ENCODE results near the gene TTI1.

TTI1 gene

DNA sequence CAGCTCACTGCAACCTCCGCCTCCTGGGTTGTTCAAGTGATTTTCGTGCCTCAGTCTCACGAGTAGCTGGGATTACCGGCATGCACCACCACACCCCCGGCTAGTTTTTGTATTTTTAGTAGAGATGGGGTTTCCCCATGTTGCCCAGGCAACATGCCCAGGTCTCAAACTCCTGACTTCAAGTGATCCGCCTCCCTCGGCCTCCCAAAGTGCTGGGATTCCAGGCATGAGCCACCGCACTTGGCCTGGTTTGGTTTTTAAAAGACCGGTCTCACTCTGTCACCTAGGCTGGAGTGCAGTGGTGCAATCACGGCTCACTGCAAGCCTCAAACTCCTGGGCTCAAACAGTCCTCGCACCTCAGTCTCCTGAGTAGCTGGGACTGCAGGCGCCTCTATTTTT, 90.2 kb downstream of the TTI1 start:
- no peak overlapping the region for H2BK5ac ChIP-seq (ENCODE audit: low read length)
- H3K4ac ChIP-seq (ENCODE audit: low read depth, low read length) = no peak overlapping the region
- no peaks in the 10 kb centered on the region for H3K36me3 ChIP-seq (ENCODE audit: control insufficient read depth, insufficient read depth, low read length)
- no peak overlapping the region for H3K23ac ChIP-seq (ENCODE audit: low read length)
- no peak overlapping the region for H3K56ac ChIP-seq (ENCODE audit: low read length)
- H2AK5ac ChIP-seq (ENCODE audit: low read length) = no peak overlapping the region
- H2BK15ac ChIP-seq (replicated peaks; ENCODE audit: low read depth) = no peak overlapping the region
- H3K4me1 ChIP-seq (ENCODE audit: control insufficient read depth, low read depth, low read length) = no peaks in the 10 kb centered on the region
- H3K18ac ChIP-seq (ENCODE audit: low read length) = no peak overlapping the region
- H3K4me2 ChIP-seq (ENCODE audit: low read length) = no peak overlapping the region
- no peaks in the 10 kb centered on the region for H3K79me1 ChIP-seq (ENCODE audit: low read length)
- no peak overlapping the region for H3K9ac ChIP-seq (ENCODE audit: low read length)
- no peak overlapping the region for H3K4me3 ChIP-seq (ENCODE audit: low read length)
- WGBS (ENCODE audit: extremely low coverage, insufficient coverage, low lambda C conversion rate) = no CpG with 5 or more reads among the region's 12 CpGs
- H2BK120ac ChIP-seq (ENCODE audit: low read depth, low read length) = no peak overlapping the region
- no peak overlapping the region for H3K27ac ChIP-seq (ENCODE audit: low read depth, low read length)
- no peak overlapping the region for H4K5ac ChIP-seq (ENCODE audit: low read length)
- H3K27me3 ChIP-seq (ENCODE audit: insufficient read depth, low read length, poor library complexity) = no peaks in the 10 kb centered on the region
- H4K8ac ChIP-seq (ENCODE audit: low read depth, low read length) = no peak overlapping the region
- DNase-seq = no peak
- H3K79me2 ChIP-seq (ENCODE audit: control insufficient read depth, insufficient read depth, low read length) = no peaks in the 10 kb centered on the region

DNA sequence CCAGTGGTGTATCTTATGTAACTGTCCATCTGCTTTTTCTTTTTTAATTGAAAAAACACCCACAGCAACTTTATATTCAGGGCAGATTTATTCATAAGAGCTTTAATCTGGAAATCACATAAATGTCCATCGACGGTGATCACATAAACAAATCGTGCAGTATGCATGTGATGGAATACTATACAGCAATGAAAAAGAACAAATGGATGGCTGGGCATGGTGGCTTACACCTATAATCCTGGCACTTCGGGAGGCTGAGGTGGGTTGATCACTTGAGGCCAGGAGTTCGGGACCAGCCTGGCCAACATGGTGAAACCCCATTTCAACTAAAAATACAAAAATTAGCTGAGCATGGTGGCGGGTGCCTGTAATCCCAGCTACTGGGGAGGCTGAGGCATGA, 91.3 kb downstream of the TTI1 start:
- H3K4me3 ChIP-seq (ENCODE audit: low read length) = no peak overlapping the region
- H3K4ac ChIP-seq (ENCODE audit: low read depth, low read length) = no peak overlapping the region
- H2AK5ac ChIP-seq (ENCODE audit: low read length) = no peak overlapping the region

DNA sequence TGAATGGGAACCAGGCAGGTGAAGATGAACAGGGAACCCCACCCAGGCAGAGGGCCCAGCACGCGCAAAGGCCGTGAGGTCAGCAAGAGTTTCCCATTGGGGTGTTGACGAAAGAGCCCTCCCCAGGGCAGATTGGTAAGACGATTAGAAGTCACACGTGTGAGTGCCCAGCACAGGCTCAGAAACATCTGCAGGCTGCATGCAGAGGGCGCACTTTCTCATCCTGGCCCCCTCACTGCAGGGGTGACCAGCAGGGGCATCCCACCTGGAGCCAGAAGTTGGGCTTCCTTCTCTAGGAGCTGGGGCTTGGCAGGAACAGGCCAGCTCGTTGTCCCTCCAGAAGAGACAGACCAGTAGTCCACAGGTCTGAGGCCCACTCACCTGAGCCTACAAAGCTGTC, 91.9 kb downstream of the TTI1 start:
- no CpG with 5 or more reads among the region's 8 CpGs for WGBS (ENCODE audit: extremely low coverage, insufficient coverage, low lambda C conversion rate)
- no peak overlapping the region for H3K18ac ChIP-seq (ENCODE audit: low read length)

More for the DNA sequence above, 91.3 kb downstream of the TTI1 start:
- Histone ChIP-seq H3K79me1 (ENCODE audit: low read length) (no peaks in the 10 kb centered on the region), H2BK15ac (replicated peaks; ENCODE audit: low read depth) (no peak overlapping the region), H3K18ac (ENCODE audit: low read length) (no peak overlapping the region), H2BK120ac (ENCODE audit: low read depth, low read length) (no peak overlapping the region), H3K79me2 (ENCODE audit: control insufficient read depth, insufficient read depth, low read length) (no peaks in the 10 kb centered on the region), H3K4me2 (ENCODE audit: low read length) (no peak overlapping the region), H3K36me3 (ENCODE audit: control insufficient read depth, insufficient read depth, low read length) (no peaks in the 10 kb centered on the region), H4K8ac (ENCODE audit: low read depth, low read length) (no peak overlapping the region), H2BK5ac (ENCODE audit: low read length) (no peak overlapping the region), H3K23ac (ENCODE audit: low read length) (no peak overlapping the region), H3K9ac (ENCODE audit: low read length) (no peak overlapping the region), H3K27ac (ENCODE audit: low read depth, low read length) (no peak overlapping the region), H3K4me1 (ENCODE audit: control insufficient read depth, low read depth, low read length) (no peaks in the 10 kb centered on the region), H4K5ac (ENCODE audit: low read length) (no peak overlapping the region), H3K27me3 (ENCODE audit: insufficient read depth, low read length, poor library complexity) (no peaks in the 10 kb centered on the region), H3K56ac (ENCODE audit: low read length) (no peak overlapping the region)
- no CpG with 5 or more reads among the region's 6 CpGs for WGBS (ENCODE audit: extremely low coverage, insufficient coverage, low lambda C conversion rate)
- no peak for DNase-seq

DNA sequence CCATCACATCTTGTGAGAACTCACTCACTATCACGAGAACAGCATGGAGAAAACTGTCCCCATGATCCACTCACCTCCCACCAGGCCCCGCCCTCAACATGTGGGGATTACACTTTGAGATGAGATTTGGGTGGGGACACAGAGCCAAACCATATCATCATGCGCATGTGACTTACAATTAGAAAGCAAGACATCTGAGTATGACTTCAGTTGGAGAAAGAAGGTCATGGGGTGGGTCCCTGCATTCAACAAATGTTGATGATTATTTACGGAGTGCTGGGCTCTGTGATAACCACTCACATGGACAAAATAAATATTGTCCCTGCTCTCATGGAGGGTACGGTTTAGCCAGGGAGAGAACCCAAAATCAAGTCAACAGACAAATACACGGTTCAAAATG, 92.4 kb downstream of the TTI1 start:
- H2BK15ac ChIP-seq (replicated peaks; ENCODE audit: low read depth) = no peak overlapping the region
- H3K36me3 ChIP-seq (ENCODE audit: control insufficient read depth, insufficient read depth, low read length) = no peaks in the 10 kb centered on the region
- H3K23ac ChIP-seq (ENCODE audit: low read length) = no peak overlapping the region
- H3K27ac ChIP-seq (ENCODE audit: low read depth, low read length) = no peak overlapping the region
- no peaks in the 10 kb centered on the region for H3K27me3 ChIP-seq (ENCODE audit: insufficient read depth, low read length, poor library complexity)
- H4K5ac ChIP-seq (ENCODE audit: low read length) = no peak overlapping the region
- DNase-seq = no peak
- no peaks in the 10 kb centered on the region for H3K4me1 ChIP-seq (ENCODE audit: control insufficient read depth, low read depth, low read length)
- H2AK5ac ChIP-seq (ENCODE audit: low read length) = no peak overlapping the region
- no peak overlapping the region for H3K56ac ChIP-seq (ENCODE audit: low read length)
- no peak overlapping the region for H3K18ac ChIP-seq (ENCODE audit: low read length)
- no peaks in the 10 kb centered on the region for H3K79me2 ChIP-seq (ENCODE audit: control insufficient read depth, insufficient read depth, low read length)
- no peak overlapping the region for H4K8ac ChIP-seq (ENCODE audit: low read depth, low read length)
- no peak overlapping the region for H3K4me3 ChIP-seq (ENCODE audit: low read length)
- H3K79me1 ChIP-seq (ENCODE audit: low read length) = no peaks in the 10 kb centered on the region
- no peak overlapping the region for H2BK5ac ChIP-seq (ENCODE audit: low read length)
- no CpG with 5 or more reads among the region's 6 CpGs for WGBS (ENCODE audit: extremely low coverage, insufficient coverage, low lambda C conversion rate)
- no peak overlapping the region for H3K9ac ChIP-seq (ENCODE audit: low read length)
- no peak overlapping the region for H2BK120ac ChIP-seq (ENCODE audit: low read depth, low read length)
- no peak overlapping the region for H3K4ac ChIP-seq (ENCODE audit: low read depth, low read length)
- H3K4me2 ChIP-seq (ENCODE audit: low read length) = no peak overlapping the region

More for the DNA sequence above, 91.9 kb downstream of the TTI1 start:
- Histone ChIP-seq H3K4me1 (ENCODE audit: control insufficient read depth, low read depth, low read length) (no peaks in the 10 kb centered on the region), H3K23ac (ENCODE audit: low read length) (no peak overlapping the region), H3K36me3 (ENCODE audit: control insufficient read depth, insufficient read depth, low read length) (no peaks in the 10 kb centered on the region), H4K8ac (ENCODE audit: low read depth, low read length) (no peak overlapping the region), H3K4me3 (ENCODE audit: low read length) (no peak overlapping the region), H2BK120ac (ENCODE audit: low read depth, low read length) (no peak overlapping the region), H3K27me3 (ENCODE audit: insufficient read depth, low read length, poor library complexity) (no peaks in the 10 kb centered on the region), H2BK15ac (replicated peaks; ENCODE audit: low read depth) (no peak overlapping the region), H3K4ac (ENCODE audit: low read depth, low read length) (no peak overlapping the region), H3K27ac (ENCODE audit: low read depth, low read length) (no peak overlapping the region), H2AK5ac (ENCODE audit: low read length) (no peak overlapping the region), H3K4me2 (ENCODE audit: low read length) (no peak overlapping the region), H3K79me2 (ENCODE audit: control insufficient read depth, insufficient read depth, low read length) (no peaks in the 10 kb centered on the region), H3K9ac (ENCODE audit: low read length) (no peak overlapping the region), H3K79me1 (ENCODE audit: low read length) (no peaks in the 10 kb centered on the region), H2BK5ac (ENCODE audit: low read length) (no peak overlapping the region), H4K5ac (ENCODE audit: low read length) (no peak overlapping the region), H3K56ac (ENCODE audit: low read length) (no peak overlapping the region)
- peak; percentile 54 for DNase-seq

DNA sequence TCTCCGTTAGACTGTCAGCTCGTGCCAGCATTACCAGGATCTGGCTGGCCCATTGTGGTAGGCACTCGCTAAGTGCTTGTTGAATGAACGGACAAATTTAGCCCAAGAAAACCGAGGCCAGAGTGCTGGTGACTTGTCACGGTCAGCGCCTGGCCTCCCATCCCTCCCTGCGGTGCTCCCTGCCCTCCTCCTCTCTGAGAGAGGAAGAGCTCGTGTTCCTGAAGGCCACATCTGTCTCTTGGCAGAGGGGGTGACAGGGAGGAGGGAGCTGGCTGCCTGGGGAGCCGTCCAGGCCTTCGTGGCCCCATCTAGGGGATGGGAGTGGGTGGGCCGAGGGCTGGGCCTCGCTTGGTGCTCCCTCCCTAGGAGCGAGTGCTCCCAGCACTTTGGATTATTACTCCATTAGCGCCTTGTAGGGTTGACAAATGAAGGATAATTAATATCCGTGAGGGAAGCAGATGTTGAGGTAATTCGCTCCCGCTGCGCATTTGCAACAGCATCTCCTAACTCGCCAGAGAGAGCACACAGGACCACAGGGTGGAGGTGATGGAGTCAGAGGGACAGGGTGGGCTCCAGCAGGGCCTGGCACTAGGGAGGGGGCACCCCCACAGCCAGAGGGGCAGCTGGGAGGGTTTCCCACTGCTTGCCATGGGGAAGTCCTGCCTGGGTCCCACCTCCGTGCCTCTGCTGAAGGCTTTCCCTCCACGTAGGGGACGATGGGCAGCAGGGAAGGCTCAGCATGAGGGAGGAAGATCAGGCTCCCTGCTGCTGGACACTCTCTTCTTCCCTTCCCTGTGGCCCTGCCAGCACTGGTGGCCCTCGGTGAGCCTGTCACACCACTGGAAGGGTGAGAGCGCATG, 93.3 kb downstream of the TTI1 start:
- no peak overlapping the region for H3K4me2 ChIP-seq (ENCODE audit: low read length)
- no CpG with 5 or more reads among the region's 25 CpGs for WGBS (ENCODE audit: extremely low coverage, insufficient coverage, low lambda C conversion rate)
- no peaks in the 10 kb centered on the region for H3K4me1 ChIP-seq (ENCODE audit: control insufficient read depth, low read depth, low read length)

DNA sequence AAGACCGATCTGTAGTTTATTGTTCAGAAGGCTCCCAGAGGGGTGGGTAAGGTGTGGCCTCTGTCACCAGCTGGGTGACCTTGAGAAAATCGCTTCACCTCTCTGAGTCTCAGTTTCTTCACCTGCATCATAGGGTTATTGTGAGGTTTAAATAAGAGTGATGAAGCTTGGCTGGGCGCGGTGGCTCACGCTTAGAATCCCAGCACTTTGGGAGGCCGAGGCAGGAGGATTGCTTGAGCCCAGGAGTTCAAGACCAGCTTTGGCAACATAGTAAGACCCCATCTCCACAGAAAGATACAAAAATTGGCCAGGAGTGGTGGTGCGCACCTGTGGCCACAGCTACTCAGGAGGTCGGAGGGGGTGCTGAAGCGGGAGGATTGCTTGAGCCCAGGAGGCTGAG, 94.3 kb downstream of the TTI1 start:
- no peak overlapping the region for H2BK5ac ChIP-seq (ENCODE audit: low read length)
- no peaks in the 10 kb centered on the region for H3K79me2 ChIP-seq (ENCODE audit: control insufficient read depth, insufficient read depth, low read length)
- no peak overlapping the region for H3K56ac ChIP-seq (ENCODE audit: low read length)
- no peak overlapping the region for H3K27ac ChIP-seq (ENCODE audit: low read depth, low read length)
- H3K9ac ChIP-seq (ENCODE audit: low read length) = no peak overlapping the region
- no peak overlapping the region for H2BK15ac ChIP-seq (replicated peaks; ENCODE audit: low read depth)
- no peak overlapping the region for H4K8ac ChIP-seq (ENCODE audit: low read depth, low read length)
- H2AK5ac ChIP-seq (ENCODE audit: low read length) = no peak overlapping the region
- H3K27me3 ChIP-seq (ENCODE audit: insufficient read depth, low read length, poor library complexity) = no peaks in the 10 kb centered on the region
- no peak for DNase-seq
- no peak overlapping the region for H3K4me3 ChIP-seq (ENCODE audit: low read length)
- no CpG with 5 or more reads among the region's 9 CpGs for WGBS (ENCODE audit: extremely low coverage, insufficient coverage, low lambda C conversion rate)
- H3K4ac ChIP-seq (ENCODE audit: low read depth, low read length) = no peak overlapping the region
- H3K4me1 ChIP-seq (ENCODE audit: control insufficient read depth, low read depth, low read length) = peaks cover under 1% of the 10 kb centered on the region
- no peaks in the 10 kb centered on the region for H3K36me3 ChIP-seq (ENCODE audit: control insufficient read depth, insufficient read depth, low read length)
- H4K5ac ChIP-seq (ENCODE audit: low read length) = no peak overlapping the region
- H3K18ac ChIP-seq (ENCODE audit: low read length) = no peak overlapping the region
- H3K23ac ChIP-seq (ENCODE audit: low read length) = no peak overlapping the region
- no peaks in the 10 kb centered on the region for H3K79me1 ChIP-seq (ENCODE audit: low read length)
- H2BK120ac ChIP-seq (ENCODE audit: low read depth, low read length) = no peak overlapping the region
- H3K4me2 ChIP-seq (ENCODE audit: low read length) = no peak overlapping the region

More for the DNA sequence above, 93.3 kb downstream of the TTI1 start:
- no peak overlapping the region for H2BK120ac ChIP-seq (ENCODE audit: low read depth, low read length)
- no peaks in the 10 kb centered on the region for H3K36me3 ChIP-seq (ENCODE audit: control insufficient read depth, insufficient read depth, low read length)
- H3K56ac ChIP-seq (ENCODE audit: low read length) = no peak overlapping the region
- no peak overlapping the region for H3K18ac ChIP-seq (ENCODE audit: low read length)
- H3K4ac ChIP-seq (ENCODE audit: low read depth, low read length) = no peak overlapping the region
- H3K4me3 ChIP-seq (ENCODE audit: low read length) = no peak overlapping the region
- no peak for DNase-seq
- H3K9ac ChIP-seq (ENCODE audit: low read length) = no peak overlapping the region
- H4K5ac ChIP-seq (ENCODE audit: low read length) = no peak overlapping the region
- no peaks in the 10 kb centered on the region for H3K79me2 ChIP-seq (ENCODE audit: control insufficient read depth, insufficient read depth, low read length)
- H2AK5ac ChIP-seq (ENCODE audit: low read length) = no peak overlapping the region
- no peak overlapping the region for H4K8ac ChIP-seq (ENCODE audit: low read depth, low read length)
- no peaks in the 10 kb centered on the region for H3K79me1 ChIP-seq (ENCODE audit: low read length)
- H3K27me3 ChIP-seq (ENCODE audit: insufficient read depth, low read length, poor library complexity) = no peaks in the 10 kb centered on the region
- no peak overlapping the region for H3K27ac ChIP-seq (ENCODE audit: low read depth, low read length)
- no peak overlapping the region for H2BK5ac ChIP-seq (ENCODE audit: low read length)
- no peak overlapping the region for H3K23ac ChIP-seq (ENCODE audit: low read length)
- no peak overlapping the region for H2BK15ac ChIP-seq (replicated peaks; ENCODE audit: low read depth)
